ENCODE data around the gene INPP5K.

The INPP5K gene

GRCh38 chr17:1505586-1505985 lies 10.8 kb downstream of the INPP5K start:
- no peak for DNase-seq

GRCh38 chr17:1504866-1505265 lies 11.5 kb downstream of the INPP5K start:
- no peak for DNase-seq

- no peak for DNase-seq
Measured at GRCh38 chr17:1503699-1504098, 12.7 kb downstream of the INPP5K start.

GRCh38 chr17:1498869-1499268 lies 17.5 kb downstream of the INPP5K start:
- DNase-seq: no peak

GRCh38 chr17:1498233-1498632 lies 18.2 kb downstream of the INPP5K start:
- DNase-seq: no peak

GRCh38 chr17:1497831-1498230 lies 18.6 kb downstream of the INPP5K start:
- DNase-seq: no peak

GRCh38 chr17:1496869-1497268 lies 19.5 kb downstream of the INPP5K start:
- no peak for DNase-seq

GRCh38 chr17:1495265-1495989 lies 21.0 kb downstream of the INPP5K start:
- DNase-seq: no peak

- DNase-seq: no peak
Measured at GRCh38 chr17:1494736-1495253, 21.6 kb downstream of the INPP5K start.

GRCh38 chr17:1494203-1494602 lies 22.2 kb downstream of the INPP5K start:
- DNase-seq: no peak

GRCh38 chr17:1493291-1493980 lies 23.0 kb downstream of the INPP5K start:
- DNase-seq: no peak

GRCh38 chr17:1492249-1493206 lies 23.9 kb downstream of the INPP5K start, which contains the start of gene MYO1C:
TSS of gene MYO1C (minus strand) at chr17:1492686. CDS start at chr17:1492487, 199 bp downstream.
- no peak for DNase-seq

- DNase-seq: no peak
Measured at GRCh38 chr17:1491443-1492248, 24.8 kb downstream of the INPP5K start.

- peak in 1 of 2 experiments; percentile 53 for DNase-seq
Measured at GRCh38 chr17:1490643-1491442, 25.6 kb downstream of the INPP5K start.

GRCh38 chr17:1488826-1489270 lies 27.6 kb downstream of the INPP5K start:
- no peak for DNase-seq

- peak in 1 of 2 experiments; percentile 24 for DNase-seq
Measured at GRCh38 chr17:1487939-1488825, 28.2 kb downstream of the INPP5K start.

GRCh38 chr17:1486802-1487695 lies 29.4 kb downstream of the INPP5K start:
- peak in 1 of 2 experiments; percentile 28 for DNase-seq

- DNase-seq: no peak
Measured at GRCh38 chr17:1485423-1486376, 30.7 kb downstream of the INPP5K start.

Measured in NCI-H524 (cell line).